ENCODE data around the gene SCGB1C1.
A peak's percentile ranks its signal among the peaks of the same experiment; 100 is the strongest.

SCGB1C1 gene

DNA sequence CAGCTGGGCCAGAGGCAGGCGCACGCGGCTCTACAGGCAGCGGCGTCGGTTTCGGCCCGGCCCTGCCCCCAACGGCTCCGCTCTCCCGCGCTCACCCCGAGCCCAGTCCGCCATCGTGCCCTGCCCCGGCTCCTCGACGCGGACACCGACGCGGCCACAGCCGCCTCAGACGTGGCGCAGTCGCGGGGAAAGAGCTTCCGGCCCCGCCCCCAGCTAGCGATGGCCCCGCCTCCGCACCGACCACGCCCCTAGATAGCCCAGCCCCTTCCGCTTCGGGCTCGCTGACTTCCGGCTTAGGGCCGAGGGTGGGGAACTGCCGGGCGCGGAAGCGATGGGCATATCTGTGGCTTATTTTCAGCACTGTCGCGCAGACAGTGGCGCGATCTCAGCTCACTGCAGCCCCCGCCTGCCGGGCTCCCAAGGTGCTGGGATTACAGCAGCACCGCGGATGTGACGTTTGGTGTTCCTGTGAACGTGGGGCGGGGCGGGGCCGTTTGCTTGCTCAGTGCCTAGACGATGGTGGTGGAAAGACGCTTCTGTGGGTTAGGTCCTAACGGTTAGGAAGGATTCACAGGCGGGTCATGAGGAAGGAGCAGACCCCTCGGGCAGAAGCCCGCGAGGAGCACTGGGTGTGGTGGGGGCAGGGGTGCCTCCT, 14.5 kb downstream of the SCGB1C1 start, which contains the start of the genes BET1L and RIC8A:
TSS of gene BET1L (minus strand) at position 192 of the 655 bp plus-strand sequence. CDS start at position 114, 78 bp downstream.
TSS of gene RIC8A (plus strand) at position 501 of the 655 bp plus-strand sequence. CDS start 1,147 bp downstream, outside the sequence.
- peak within 1 kb of the TSS; percentile 70 for H3K4me3 ChIP-seq (ENCODE audit: low read length)
- TF ChIP-seq, protein P1, sequence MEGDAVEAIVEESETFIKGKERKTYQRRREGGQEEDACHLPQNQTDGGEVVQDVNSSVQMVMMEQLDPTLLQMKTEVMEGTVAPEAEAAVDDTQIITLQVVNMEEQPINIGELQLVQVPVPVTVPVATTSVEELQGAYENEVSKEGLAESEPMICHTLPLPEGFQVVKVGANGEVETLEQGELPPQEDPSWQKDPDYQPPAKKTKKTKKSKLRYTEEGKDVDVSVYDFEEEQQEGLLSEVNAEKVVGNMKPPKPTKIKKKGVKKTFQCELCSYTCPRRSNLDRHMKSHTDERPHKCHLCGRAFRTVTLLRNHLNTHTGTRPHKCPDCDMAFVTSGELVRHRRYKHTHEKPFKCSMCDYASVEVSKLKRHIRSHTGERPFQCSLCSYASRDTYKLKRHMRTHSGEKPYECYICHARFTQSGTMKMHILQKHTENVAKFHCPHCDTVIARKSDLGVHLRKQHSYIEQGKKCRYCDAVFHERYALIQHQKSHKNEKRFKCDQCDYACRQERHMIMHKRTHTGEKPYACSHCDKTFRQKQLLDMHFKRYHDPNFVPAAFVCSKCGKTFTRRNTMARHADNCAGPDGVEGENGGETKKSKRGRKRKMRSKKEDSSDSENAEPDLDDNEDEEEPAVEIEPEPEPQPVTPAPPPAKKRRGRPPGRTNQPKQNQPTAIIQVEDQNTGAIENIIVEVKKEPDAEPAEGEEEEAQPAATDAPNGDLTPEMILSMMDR (IDR thresholded peaks at IDR 0.05; ENCODE audit: insufficient read depth, low read depth, low read length, missing control alignments): no peak
- peak; percentile 98 for DNase-seq (ENCODE audit: low read depth)

DNA sequence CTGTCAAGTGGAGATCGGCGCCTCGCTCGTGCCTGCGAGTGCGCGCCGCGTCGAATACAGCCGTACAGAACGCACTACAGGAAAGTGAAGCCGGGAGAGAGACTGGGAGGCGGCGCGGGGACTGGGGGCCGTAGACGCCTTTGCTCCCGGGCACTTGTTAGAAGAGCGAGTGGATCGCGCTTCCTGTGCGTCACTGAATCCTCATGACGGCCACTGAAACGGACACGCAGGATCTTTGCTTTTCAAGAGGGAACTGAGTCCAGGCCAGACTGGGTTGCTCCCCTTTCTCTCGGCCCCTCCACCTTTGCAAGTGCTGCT, 14.9 kb downstream of the SCGB1C1 start:
- peak; percentile 58 for DNase-seq (ENCODE audit: low read depth)
- TF ChIP-seq, protein P1 (IDR thresholded peaks at IDR 0.05; ENCODE audit: insufficient read depth, low read depth, low read length, missing control alignments): no peak
- H3K4me3 ChIP-seq (ENCODE audit: low read length): peak overlapping the region; percentile 70

DNA sequence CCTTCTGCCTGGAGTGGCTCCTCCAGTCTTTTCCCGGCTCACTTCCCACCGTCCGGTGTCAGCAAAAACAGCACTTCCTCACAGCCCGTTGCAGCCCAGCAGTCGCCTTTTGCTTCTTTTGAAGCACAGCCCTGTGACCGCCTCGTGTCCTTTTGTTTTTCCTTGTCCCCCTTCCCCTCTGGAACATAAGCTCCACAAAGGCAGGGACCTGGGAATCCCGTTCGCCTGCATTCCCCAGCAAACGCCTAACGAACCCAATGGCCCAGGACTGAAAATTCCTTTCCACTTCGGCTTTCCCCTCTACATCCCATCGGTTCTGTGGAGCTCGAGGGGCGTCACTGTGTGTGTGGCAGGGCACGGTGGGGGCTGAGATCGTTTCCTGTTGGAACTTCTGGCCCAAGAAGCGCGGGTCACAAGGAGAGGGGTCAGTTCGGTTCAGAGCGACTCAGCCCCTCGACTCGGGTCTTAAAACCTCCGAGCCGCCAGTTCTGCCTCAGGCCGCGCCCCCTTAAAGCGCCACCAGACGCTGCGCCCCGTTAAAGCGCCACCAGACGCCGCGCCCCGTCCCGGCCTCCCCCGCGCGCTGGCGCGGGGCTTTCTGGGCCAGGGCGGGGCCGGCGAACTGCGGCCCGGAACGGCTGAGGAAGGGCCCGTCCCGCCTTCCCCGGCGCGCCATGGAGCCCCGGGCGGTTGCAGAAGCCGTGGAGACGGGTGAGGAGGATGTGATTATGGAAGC, 15.5 kb downstream of the SCGB1C1 start:
- peak; percentile 81 for DNase-seq (ENCODE audit: low read depth)
- TF ChIP-seq, protein P1 (IDR thresholded peaks at IDR 0.05; ENCODE audit: insufficient read depth, low read depth, low read length, missing control alignments): no peak
- H3K4me3 ChIP-seq (ENCODE audit: low read length): peak overlapping the region; percentile 70

DNA sequence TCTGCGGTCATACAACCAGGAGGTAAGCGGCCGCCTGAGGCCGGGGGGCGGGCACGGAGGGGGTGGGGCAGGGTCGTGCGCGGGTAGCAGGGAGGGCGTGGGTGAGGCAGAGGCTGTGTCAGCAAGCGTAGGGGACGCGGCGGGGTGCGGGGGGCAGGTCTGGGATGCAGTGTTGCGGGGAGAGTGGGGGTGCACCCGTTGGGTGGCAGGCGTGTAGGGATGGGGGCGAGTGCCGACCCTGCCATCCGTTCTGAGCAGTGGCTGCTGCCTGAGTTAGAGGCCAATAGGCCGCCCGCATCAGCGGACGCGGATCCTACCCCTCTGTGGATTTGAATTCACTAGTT, 16.0 kb downstream of the SCGB1C1 start:
- DNase-seq (ENCODE audit: low read depth): no peak
- H3K4me3 ChIP-seq (ENCODE audit: low read length): peak overlapping the region; percentile 70
- TF ChIP-seq, protein P1 (IDR thresholded peaks at IDR 0.05; ENCODE audit: insufficient read depth, low read depth, low read length, missing control alignments): no peak

DNA sequence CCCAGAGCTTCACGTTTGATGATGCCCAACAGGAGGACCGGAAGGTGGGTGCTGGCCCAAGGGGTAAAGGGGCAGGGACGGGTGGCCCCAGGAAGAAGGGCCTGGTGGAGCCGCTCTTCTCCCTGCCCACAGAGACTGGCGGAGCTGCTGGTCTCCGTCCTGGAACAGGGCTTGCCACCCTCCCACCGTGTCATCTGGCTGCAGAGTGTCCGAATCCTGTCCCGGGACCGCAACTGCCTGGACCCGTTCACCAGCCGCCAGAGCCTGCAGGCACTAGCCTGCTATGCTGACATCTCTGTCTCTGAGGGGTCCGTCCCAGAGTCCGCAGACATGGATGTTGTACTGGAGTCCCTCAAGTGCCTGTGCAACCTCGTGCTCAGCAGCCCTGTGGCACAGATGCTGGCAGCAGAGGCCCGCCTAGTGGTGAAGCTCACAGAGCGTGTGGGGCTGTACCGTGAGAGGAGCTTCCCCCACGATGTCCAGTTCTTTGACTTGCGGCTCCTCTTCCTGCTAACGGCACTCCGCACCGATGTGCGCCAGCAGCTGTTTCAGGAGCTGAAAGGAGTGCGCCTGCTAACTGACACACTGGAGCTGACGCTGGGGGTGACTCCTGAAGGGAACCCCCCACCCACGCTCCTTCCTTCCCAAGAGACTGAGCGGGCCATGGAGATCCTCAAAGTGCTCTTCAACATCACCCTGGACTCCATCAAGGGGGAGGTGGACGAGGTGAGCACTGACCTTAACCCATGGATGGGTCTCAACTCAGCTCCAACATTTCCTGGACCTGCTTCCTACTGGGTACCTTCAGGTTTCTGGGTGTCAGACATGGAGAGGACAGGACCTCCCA, 16.6 kb downstream of the SCGB1C1 start:
- TF ChIP-seq, protein P1 (IDR thresholded peaks at IDR 0.05; ENCODE audit: insufficient read depth, low read depth, low read length, missing control alignments): no peak
- DNase-seq (ENCODE audit: low read depth): no peak
- H3K4me3 ChIP-seq (ENCODE audit: low read length): peak overlapping the region; percentile 70

DNA sequence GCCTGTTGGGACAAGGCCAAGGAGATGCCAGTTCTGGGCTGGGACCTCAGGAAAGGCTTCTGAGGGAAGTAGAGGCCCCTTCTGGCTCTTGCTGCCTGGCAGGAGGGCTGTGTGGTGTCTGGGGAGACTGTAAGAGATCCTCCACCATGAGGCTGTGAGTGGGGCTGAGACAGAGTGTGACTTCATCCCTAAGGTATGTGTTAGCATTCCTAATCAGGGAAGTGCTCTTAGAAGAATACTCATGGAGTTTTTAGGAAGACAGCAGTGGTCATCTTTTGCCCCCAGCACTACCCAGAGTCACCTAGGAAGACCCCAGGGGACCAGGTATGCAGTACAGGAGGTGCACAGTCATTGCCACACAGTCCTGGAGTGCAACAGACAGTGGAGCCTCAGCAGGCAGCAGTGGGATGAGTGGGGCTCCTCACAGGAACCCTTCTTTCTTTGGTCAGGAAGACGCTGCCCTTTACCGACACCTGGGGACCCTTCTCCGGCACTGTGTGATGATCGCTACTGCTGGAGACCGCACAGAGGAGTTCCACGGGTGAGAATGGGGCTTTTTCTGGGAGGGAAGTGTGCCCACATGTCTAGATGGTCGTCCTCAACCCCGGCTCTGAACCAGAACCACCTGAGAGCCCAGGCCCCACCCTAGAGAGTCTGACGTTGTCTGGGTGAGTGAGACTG, 17.4 kb downstream of the SCGB1C1 start:
- TF ChIP-seq, protein P1 (IDR thresholded peaks at IDR 0.05; ENCODE audit: insufficient read depth, low read depth, low read length, missing control alignments): no peak
- DNase-seq (ENCODE audit: low read depth): peak; percentile 81
- H3K4me3 ChIP-seq (ENCODE audit: low read length): peak overlapping the region; percentile 70

Data from epithelial cell of esophagus (primary cell).